HepG2 (cell line): ENCODE results near the gene CSTF1. TPM values are rescaled to one million over a fixed set of nuclear protein-coding genes. Genes with fewer than 3 reads are reported as not detected.
"Not testable (repeated sequence)": the region's sequence is repeated elsewhere in the genome, so short reads cannot be mapped to it uniquely, and the experiment has no call there.

Experiments
- ATAC-seq: fragments of 200-7000 bp; cut with Tn5 transposase; 3 replicates; pipeline ENCODE4 v1.9.1; 2020; ENCODE audit warnings: mild to moderate bottlenecking, moderate library complexity
- BruUV-seq: library from RNA; stranded (reverse); fragments of 400-500 nt; replicated peaks from 2 replicates; lab custom pipeline; 2021; lab: Mats Ljungman, UMichigan
- CTCF ChIA-PET: fragments of 300-600 bp; formaldehyde crosslinking; extraction: SDS; loops from one replicate; lab custom pipeline; 2021; ENCODE audit warnings: low total read pairs, inconsistent platforms, low intra/inter-chr PET ratio; lab: Yijun Ruan, JAX
- POLR2A ChIA-PET: fragments of 350-600 bp; sonication (Branson Sonifier 250); formaldehyde crosslinking; loops from one replicate; lab custom pipeline; 2020; ENCODE audit warnings: antibody characterized with exemption, inconsistent platforms; lab: Yijun Ruan, JAX
- DNase-seq: peaks from one replicate; pipeline ENCODE4 v3.0.0-alpha.2; 2015; ENCODE audit warnings: low spot score
- FAIRE-seq: peaks from 3 replicates; lab custom pipeline; 2011; peaks lifted over from hg19 to GRCh38; lab: Jason Lieb, UNC
- H2AFZ ChIP-seq: one replicate; pipeline ENCODE4 v1.6.1; 2011; ENCODE audit warnings: low read length, inconsistent platforms
- H3K27ac ChIP-seq: fragments of 300-600 bp; 3 replicates; pipeline ENCODE4 v1.8.0; 2011; ENCODE audit warnings: mixed run types, mild to moderate bottlenecking, mixed read lengths, low read length, inconsistent platforms; ENCODE audit not compliant: insufficient read depth; ENCODE audit errors: extremely low read length
- H3K27me3 ChIP-seq, 2 experiments: fragments of 200-600 bp in 1 of 2; 2 replicates in 1 of 2; 3 replicates in 1 of 2; pipeline versions ENCODE4 v1.6.0 to v1.8.0; 2011; ENCODE audit warnings: low read length in 2 of 2, mild to moderate bottlenecking in 2 of 2, moderate library complexity in 2 of 2, inconsistent platforms in 1 of 2; ENCODE audit not compliant: insufficient read depth in 2 of 2, control insufficient read depth in 1 of 2
- H3K36me3 ChIP-seq, 2 experiments: fragments of 200-600 bp in 1 of 2; replicated peaks in 1 of 2; 2 replicates in 1 of 2; 3 replicates in 1 of 2; pipeline versions ENCODE4 v1.5.1 to v1.8.0; 2011; ENCODE audit warnings: low read length in 2 of 2, inconsistent platforms in 1 of 2; ENCODE audit not compliant: insufficient read depth in 2 of 2, control insufficient read depth in 1 of 2
- H3K4me1 ChIP-seq: 2 replicates; pipeline ENCODE4 v1.5.1; 2012; ENCODE audit warnings: low read length, inconsistent platforms; ENCODE audit not compliant: insufficient read depth
- H3K4me2 ChIP-seq: 2 replicates; pipeline ENCODE4 v1.6.0; 2011; ENCODE audit warnings: low read depth, low read length, inconsistent platforms
- H3K4me3 ChIP-seq, 3 experiments: fragments of 200-600 bp in 1 of 3; sonication (generic), shearing (Covaris generic) in 1 of 3; replicated peaks in 1 of 3; 2 replicates each; pipeline ENCODE4 v1.5.1; 2011 to 2016; ENCODE audit warnings: low read length in 3 of 3, inconsistent platforms in 2 of 3, low read depth in 2 of 3, mild to moderate bottlenecking in 2 of 3, control low read depth in 1 of 3, mixed read lengths in 1 of 3; ENCODE audit not compliant: insufficient read depth in 1 of 3
- H3K79me2 ChIP-seq: one replicate; pipeline ENCODE4 v1.6.1; 2011; ENCODE audit warnings: low read length, inconsistent platforms; ENCODE audit not compliant: insufficient read depth
- H3K9ac ChIP-seq: 2 replicates; pipeline ENCODE4 v1.6.0; 2011; ENCODE audit warnings: mild to moderate bottlenecking, low read depth, low read length, inconsistent platforms; ENCODE audit not compliant: insufficient read depth
- H3K9me3 ChIP-seq: 2 replicates; pipeline ENCODE4 v1.5.1; 2012; ENCODE audit warnings: mild to moderate bottlenecking, low read length
- H4K20me1 ChIP-seq: 2 replicates; pipeline ENCODE4 v1.6.0; 2011; ENCODE audit warnings: inconsistent platforms, mild to moderate bottlenecking, low read length, moderate library complexity; ENCODE audit not compliant: insufficient read depth
- ATF7-NPFF ChIP-seq: sonication (generic); formaldehyde crosslinking; IDR thresholded peaks from 2 replicates; pipeline ENCODE4 v1.8.1; 2023; ENCODE audit warnings: mild to moderate bottlenecking, low read depth, missing genetic modification reagents, moderate library complexity
- IRF9 ChIP-seq: sonication (generic); formaldehyde crosslinking; IDR thresholded peaks from 2 replicates; pipeline ENCODE4 v1.8.0; 2022; ENCODE audit warnings: missing genetic modification reagents, mild to moderate bottlenecking, borderline replicate concordance
- SALL1 ChIP-seq: sonication (generic); formaldehyde crosslinking; IDR thresholded peaks from 2 replicates; pipeline ENCODE4 v1.8.0; 2022; ENCODE audit warnings: mild to moderate bottlenecking, missing genetic modification reagents
- THAP11 ChIP-seq: IDR thresholded peaks from 2 replicates; pipeline ENCODE4 v1.6.1; 2016; ENCODE audit warnings: missing biosample characterization, missing genetic modification reagents
- ZBTB38 ChIP-seq: sonication (generic); formaldehyde crosslinking; IDR thresholded peaks from 2 replicates; pipeline ENCODE4 v1.5.1; 2020; ENCODE audit warnings: mild to moderate bottlenecking, missing genetic modification reagents
- ZFP37 ChIP-seq: sonication (generic); formaldehyde crosslinking; IDR thresholded peaks from 2 replicates; pipeline ENCODE4 v1.4.0; 2020; ENCODE audit warnings: missing genetic modification reagents, borderline replicate concordance
- ZHX1 ChIP-seq: sonication (generic); formaldehyde crosslinking; IDR thresholded peaks from 2 replicates; pipeline ENCODE4 v1.8.1; 2022; ENCODE audit warnings: low read depth, mild to moderate bottlenecking, missing genetic modification reagents
- ZNF224 ChIP-seq: sonication (generic); formaldehyde crosslinking; IDR thresholded peaks from 2 replicates; pipeline ENCODE4 v1.5.0; 2020; ENCODE audit warnings: mild to moderate bottlenecking, missing genetic modification reagents
- ZNF567 ChIP-seq: sonication (generic); formaldehyde crosslinking; IDR thresholded peaks from 2 replicates; pipeline ENCODE4 v1.8.1; 2023; ENCODE audit warnings: mild to moderate bottlenecking, missing genetic modification reagents, borderline replicate concordance
- ZNF781 ChIP-seq: sonication (generic); formaldehyde crosslinking; IDR thresholded peaks from 2 replicates; pipeline ENCODE4 v1.5.1; 2020; ENCODE audit warnings: borderline replicate concordance, mild to moderate bottlenecking, missing genetic modification reagents; ENCODE audit errors: not compliant biosample characterization
- WGBS: methylation state at CpG from one replicate; pipeline ENCODE4 v1.1.6; 2017; ENCODE audit warnings: low lambda C conversion rate; 5-methylcytosine and 5-hydroxymethylcytosine counted together
- in situ Hi-C: cut with HindIII; loops from 2 replicates; pipeline ENCODE4 v1.10.0; 2017; ENCODE audit warnings: low pct_unique_long_range_greater_than_20kb; ENCODE audit not compliant: extremely low pct_ligation_motif_present
- intact Hi-C: fragments of 100-400 bp; cut with micrococcal nuclease; formaldehyde crosslinking; loops from one replicate; pipeline ENCODE4 v1.10.0; 2022; ENCODE audit not compliant: unreplicated experiment
- polyA plus RNA-seq, 8 experiments: library from polyadenylated mRNA; depleted of rRNA in 3 of 8; stranded (reverse) in 7 of 8; unstranded in 1 of 8; fragments of >200 nt; fragmentation: Illumina TruSeq in 4 of 8; extraction: Trizol in 4 of 8; gene quantifications; 2 replicates each; pipeline versions ENCODE4 v1.2.1 to v1.2.3, GENCODE V29; 2011 to 2016; ENCODE audit warnings: low read depth in 4 of 8, missing spikeins in 1 of 8, mixed read lengths in 1 of 8; ENCODE audit not compliant: insufficient read depth in 1 of 8
- total RNA-seq, 5 experiments: library from RNA; depleted of rRNA; stranded (reverse); fragments of >200 nt; fragmentation: Illumina TruSeq; extraction: Trizol; gene quantifications; 2 replicates each; pipeline ENCODE4 v1.2.3, GENCODE V29; 2016; ENCODE audit warnings: low read depth in 1 of 5
- TF ChIP-seq, protein P1 (sequence below): sonication (generic); formaldehyde crosslinking; IDR thresholded peaks from 2 replicates; pipeline ENCODE4 v1.5.0; 2020; ENCODE audit warnings: missing genetic modification reagents

The CSTF1 gene
- total and polyA plus RNA-seq, 2 of the 13 experiments (the other 11 are each of a cell fraction or from before 2014, with no cell fraction given): 70.9 to 100 TPM

DNA sequence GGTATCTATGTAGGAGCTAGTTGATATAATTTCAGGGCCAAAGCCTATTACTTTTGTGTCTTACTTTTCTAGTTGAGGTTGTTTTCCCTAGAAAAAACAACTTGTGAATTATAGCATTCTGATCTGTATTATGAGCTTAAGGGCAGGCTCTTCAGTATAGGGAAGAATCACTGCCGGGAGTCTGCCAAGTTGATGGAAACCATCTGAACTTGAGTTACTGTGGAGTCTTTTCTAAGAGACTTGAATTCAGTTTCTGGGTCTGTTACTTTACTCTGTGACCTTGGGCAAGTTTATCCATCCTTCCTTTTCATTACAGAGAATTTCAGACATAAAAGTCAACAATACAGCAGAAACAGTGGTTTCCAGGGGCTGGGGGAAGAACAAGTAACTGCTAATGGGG lies 17.5 kb downstream of the CSTF1 start:
- POLR2A ChIA-PET: interaction anchor here (1.2 to 5.5 kb wide), 3 partner anchors 12 to 50 kb away, joined by 3 to 50 read pairs (median 4); partner anchors contain the start of genes AURKA and CSTF1
- intact Hi-C loops: no loop called here
- no TSS peak for BruUV-seq

DNA sequence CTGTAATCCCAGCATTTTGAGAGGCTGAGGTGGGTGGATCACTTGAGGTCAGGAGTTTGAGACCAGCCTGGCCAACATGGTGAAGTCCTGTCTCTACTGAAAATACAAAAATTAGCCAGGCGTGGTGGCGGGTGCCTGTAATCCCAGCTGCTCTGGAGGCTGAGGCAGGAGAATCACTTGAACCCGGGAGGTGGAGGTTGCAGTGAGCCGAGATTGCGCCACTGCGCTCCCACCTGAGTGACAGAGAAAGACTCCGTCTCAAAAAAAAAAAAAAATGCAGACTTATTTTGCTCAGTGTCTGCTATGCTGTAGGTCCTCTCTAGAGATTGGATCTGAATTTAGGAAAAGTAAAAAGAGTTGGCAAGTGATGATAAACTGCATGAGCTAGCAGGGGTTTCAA lies 18.8 kb downstream of the CSTF1 start:
- ATAC-seq, FAIRE-seq, in situ Hi-C loops, H3K79me2 ChIP-seq, H3K27me3 ChIP-seq, H2AFZ ChIP-seq, H3K9me3 ChIP-seq, H4K20me1 ChIP-seq, intact Hi-C loops, BruUV-seq, CTCF ChIA-PET, DNase-seq: not testable (repeated sequence)
- H3K36me3 ChIP-seq: peaks cover 7 to 18% of the 10 kb centered on the region in 2 experiments; a peak in 4 of 5 replicates
- H3K4me1 ChIP-seq: peaks cover 32% of the 10 kb centered on the region
- WGBS: 76% methylated on average over 7 of the region's 7 CpGs
- POLR2A ChIA-PET: interaction anchor here (1.1 to 5.5 kb wide), 4 partner anchors 11 to 57 kb away, joined by 3 to 50 read pairs (median 9); partner anchors contain the start of genes AURKA, CSTF1 and RTF2
- H3K4me2 ChIP-seq: peak overlapping the region; percentile 88
- peak overlapping the region; percentile 37 to 58 (median 55) for H3K4me3 ChIP-seq
- 0 out of 2 replicates have a peak, but pooled peaks have one; percentile 10 for TF ChIP-seq SALL1
- TF ChIP-seq ZNF567 (CRISPR knock-in tag): 0 out of 2 replicates have a peak, but pooled peaks have one; percentile 21
- TF ChIP-seq ZBTB38: peak; percentile 30; the same call in 1 of the 2 replicates
- TF ChIP-seq ZHX1: peak; percentile 30; the same call in 1 of the 2 replicates
- 0 out of 2 replicates have a peak, but pooled peaks have one; percentile 31 for TF ChIP-seq IRF9
- TF ChIP-seq ZNF781 (CRISPR knock-in tag): peak; percentile 40
- 0 out of 2 replicates have a peak, but pooled peaks have one; percentile 30 for TF ChIP-seq ZNF224 (CRISPR knock-in tag)
- peak overlapping the region; percentile 59 for H3K27ac ChIP-seq
- peak overlapping the region; percentile 45; the same call in 1 of the 2 replicates for H3K9ac ChIP-seq

More for the DNA sequence above, 17.5 kb downstream of the CSTF1 start:
- no peak for DNase-seq
- H3K9me3 ChIP-seq: no peaks in the 10 kb centered on the region
- H3K4me2 ChIP-seq: no peak overlapping the region
- no peaks in the 10 kb centered on the region for H3K79me2 ChIP-seq
- CTCF ChIA-PET: no interaction called here
- no peaks in the 10 kb centered on the region for H3K27me3 ChIP-seq
- no peak overlapping the region for H3K27ac ChIP-seq
- peaks cover 32% of the 10 kb centered on the region for H3K4me1 ChIP-seq
- no peak for ATAC-seq
- H3K9ac ChIP-seq: no peak overlapping the region
- TF ChIP-seq, protein P1, sequence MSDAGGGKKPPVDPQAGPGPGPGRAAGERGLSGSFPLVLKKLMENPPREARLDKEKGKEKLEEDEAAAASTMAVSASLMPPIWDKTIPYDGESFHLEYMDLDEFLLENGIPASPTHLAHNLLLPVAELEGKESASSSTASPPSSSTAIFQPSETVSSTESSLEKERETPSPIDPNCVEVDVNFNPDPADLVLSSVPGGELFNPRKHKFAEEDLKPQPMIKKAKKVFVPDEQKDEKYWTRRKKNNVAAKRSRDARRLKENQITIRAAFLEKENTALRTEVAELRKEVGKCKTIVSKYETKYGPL (CRISPR knock-in tag): 0 out of 2 replicates have a peak, but pooled peaks have one; percentile 11
- no peak for TF ChIP-seq ATF7-NPFF
- no peak for TF ChIP-seq ZFP37
- TF ChIP-seq THAP11: 0 out of 2 replicates have a peak, but pooled peaks have one; percentile 18
- TF ChIP-seq, all 625 proteins: peak for 2
- in situ Hi-C loops: no loop called here
- H4K20me1 ChIP-seq: no peaks in the 10 kb centered on the region
- FAIRE-seq: no peak
- peaks cover 10 to 31% of the 10 kb centered on the region in 2 experiments; a peak in 4 of 5 replicates for H3K36me3 ChIP-seq
- H3K4me3 ChIP-seq: no peak overlapping the region
- H2AFZ ChIP-seq: no peak overlapping the region
- WGBS: 94% methylated on average over 1 of the region's 1 CpG
